GM18505 (cell line): Measurements from ENCODE around the gene CENPM.
A peak's percentile ranks its signal among the peaks of the same experiment; 100 is the strongest.

ENCODE experiments used
- ATAC-seq: cut with Tn5 transposase; IDR thresholded peaks from one replicate; pipeline ENCODE4 v1.9.1; 2021; ENCODE audit not compliant: unreplicated experiment
- POLR2A ChIP-seq: IDR thresholded peaks from 4 replicates; pipeline ENCODE4 v1.6.1; 2011; ENCODE audit warnings: borderline replicate concordance; ENCODE audit not compliant: insufficient read depth, insufficient read length; ENCODE audit errors: extremely low read depth

Gene CENPM

DNA sequence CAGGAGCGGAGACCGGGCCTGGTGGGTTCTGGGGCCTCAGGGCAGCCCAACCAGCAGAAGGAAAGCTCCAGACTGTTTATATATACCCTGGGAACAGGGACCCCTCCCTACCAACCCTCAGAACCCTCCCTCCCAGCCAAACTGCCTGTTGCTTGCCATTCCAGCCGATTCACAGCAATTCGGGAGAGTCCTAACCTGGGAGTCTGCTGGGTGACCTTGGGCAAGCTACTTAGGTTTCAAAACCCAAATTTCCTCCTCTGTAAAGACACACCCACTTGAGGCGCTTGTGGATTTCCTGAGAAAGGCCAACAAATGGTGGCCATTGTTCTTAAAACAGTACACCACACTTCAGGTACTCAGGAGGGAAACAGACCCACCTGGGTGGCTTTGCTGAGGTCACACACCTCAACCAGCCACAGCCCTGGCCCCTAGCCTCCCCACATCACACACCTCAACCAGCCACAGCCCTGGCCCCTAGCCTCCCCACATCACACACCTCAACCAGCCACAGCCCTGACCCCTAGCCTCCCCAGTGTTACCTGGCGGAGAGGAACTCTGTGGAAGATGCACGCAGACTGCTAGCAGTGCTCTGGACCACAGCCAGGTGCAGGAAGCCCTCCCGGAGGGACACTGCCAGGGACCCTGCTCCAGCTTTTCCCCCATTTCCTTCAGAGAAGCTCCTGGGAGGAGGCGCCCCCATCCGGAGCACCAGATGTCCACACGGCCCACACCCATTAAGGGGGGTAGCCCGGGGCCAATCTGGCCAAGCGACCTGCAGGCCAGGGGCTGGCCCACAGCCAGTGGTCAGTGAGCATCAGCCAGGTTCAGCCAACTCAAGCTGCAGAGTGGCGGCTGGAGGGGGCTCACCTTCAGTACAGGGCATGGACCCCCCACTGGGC lies 38.3 kb downstream of the CENPM start:
- ATAC-seq: no peak
- TF ChIP-seq POLR2A: no peak

DNA sequence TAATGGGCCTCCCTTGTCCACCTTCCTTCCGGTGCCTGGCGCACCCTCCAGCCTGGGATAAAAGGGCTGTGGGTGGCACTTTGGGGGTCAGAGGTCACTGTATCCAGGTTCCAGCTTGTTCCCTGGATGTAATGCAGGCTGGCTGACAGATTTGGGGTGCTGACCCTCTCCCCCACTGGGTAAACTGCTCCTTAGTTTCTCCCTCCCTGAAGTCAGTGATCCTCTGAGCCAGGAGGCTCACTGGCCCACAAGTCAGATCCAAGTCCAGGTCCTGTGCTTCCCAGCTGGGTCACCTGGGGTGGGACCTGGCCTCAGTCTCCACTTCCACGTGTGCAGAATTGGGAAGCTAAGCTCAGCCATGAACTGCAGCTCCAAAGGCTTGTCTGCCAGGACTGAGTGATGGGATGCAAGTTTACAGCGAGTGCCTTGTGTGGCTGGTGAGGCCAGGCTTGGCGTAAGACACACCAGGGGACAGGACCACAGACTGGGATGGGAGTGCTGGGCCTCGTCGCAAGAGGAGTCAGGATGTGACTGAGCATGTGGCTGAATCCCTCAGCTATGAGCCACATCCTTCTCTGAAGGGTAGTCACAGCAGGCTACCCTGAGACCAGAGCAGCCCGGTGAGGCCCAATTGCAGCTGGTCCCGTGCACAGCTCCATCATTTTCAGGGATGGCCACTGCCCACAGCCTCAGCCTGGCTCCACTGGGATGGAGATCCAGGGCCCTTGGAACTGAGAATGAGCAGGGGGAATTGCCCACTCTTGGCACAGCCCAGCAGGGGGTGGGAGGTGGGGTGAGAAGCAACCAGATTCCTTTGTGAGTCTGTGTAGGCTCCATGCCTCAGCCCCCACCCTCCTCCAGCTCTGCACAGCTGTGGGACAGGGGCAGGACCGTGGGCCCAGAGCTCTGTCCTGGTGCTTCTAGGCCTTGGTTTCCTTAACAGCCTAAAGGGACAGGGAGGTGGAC lies 39.2 kb downstream of the CENPM start:
- ATAC-seq: no peak
- TF ChIP-seq POLR2A: no peak

DNA sequence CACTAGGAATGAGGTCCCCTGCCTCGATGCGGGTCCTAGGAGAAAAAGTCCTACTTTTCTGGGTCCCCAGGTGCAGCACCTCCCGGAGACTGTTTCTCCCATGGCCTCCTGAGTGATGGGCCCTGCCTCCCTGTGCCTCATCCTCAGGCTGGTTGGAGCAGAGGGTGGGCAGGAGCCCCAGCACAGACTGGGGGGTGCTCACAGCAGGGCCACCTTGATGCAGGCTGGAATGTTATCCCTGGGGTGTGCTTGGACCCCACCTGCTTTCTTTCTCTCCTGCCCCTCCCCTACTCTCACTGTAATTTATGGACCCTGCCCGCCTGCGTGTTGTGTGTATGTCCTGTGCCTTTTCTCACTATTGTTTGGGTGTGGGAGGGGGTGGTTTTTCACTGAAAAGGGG lies 40.1 kb downstream of the CENPM start:
- no peak for TF ChIP-seq POLR2A
- ATAC-seq: no peak

DNA sequence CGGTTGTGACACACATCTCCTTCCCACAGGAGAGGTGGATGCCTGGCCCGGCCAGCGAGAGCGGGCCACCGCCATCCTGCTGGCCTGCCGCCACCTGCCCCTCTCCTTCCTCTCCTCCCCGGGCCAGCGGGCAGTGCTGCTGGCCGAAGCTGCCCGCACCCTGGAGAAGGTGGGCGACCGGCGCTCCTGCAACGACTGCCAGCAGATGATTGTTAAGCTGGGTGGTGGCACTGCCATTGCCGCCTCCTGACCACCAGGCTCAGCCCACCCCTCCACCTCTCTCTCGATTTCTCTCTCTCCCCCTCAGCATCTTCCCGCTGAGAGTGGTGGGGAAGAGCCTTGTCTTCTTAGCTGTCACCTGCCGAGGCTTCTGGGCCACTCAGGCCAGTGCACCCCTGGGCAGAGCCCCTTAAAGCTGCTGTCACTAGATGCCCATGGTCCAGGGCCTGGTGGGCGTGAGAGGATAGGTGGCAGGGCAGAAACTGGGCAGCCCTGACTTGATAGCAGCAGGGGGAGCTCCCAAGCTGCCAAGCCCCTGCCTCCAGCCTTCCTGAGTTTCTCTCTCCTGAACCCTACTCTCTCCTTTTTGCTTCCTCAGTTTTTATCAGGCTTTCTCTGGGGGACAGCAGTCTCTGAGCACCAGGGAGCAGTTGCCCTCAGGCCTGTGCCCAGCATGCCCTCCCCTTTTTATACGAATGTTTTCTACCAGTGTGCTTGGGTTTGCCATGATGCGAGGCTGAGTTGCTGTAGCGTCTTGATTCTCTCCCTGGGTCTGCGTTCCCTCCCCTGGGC lies 41.3 kb downstream of the CENPM start:
- ATAC-seq: no peak
- no peak for TF ChIP-seq POLR2A

DNA sequence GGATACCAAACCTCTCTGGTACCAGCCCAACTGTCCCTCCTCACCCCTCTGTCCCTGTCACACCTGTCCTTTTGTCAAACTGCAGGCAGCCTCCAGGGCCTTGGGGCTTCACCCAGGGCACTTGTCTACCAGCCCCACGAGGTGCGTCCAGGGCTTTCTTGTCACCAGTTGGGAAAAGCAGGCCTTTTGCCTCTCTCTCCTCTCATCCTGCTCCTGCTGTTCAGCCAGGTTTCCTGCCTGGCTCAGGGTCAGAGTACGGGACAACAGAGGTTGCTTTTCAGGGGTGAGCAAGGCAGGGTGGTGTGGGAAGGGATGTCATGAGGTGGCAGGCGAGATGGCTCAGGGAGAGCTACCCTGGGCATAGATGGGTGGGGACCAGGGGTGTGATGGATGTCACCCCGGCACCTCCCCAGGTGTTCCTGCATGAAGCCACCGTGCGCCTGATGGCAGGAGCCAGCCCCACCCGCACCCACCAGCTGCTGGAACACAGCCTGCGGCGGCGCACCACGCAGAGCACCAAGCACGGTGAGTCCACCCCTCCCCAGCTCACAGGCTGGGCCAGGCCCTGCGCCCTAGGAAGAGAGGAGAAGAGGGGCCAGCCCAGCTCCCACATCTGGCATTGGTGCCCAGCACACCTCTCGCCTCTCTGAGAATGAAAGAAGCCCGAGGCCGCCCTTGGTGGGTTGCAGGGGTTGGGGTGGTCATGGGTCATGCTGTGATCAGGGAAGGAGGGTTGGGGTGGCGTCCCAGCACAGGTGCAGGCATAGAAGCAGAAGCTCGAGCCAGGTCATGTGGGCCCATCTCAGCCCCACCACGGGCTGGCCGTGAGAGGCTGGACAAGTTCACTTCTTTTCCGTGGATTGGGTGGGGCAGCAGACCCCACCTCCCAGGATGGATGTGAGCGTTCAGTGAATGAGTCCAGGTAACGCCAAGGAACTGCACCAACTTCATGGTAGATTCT lies 42.2 kb downstream of the CENPM start:
- ATAC-seq: no peak

DNA sequence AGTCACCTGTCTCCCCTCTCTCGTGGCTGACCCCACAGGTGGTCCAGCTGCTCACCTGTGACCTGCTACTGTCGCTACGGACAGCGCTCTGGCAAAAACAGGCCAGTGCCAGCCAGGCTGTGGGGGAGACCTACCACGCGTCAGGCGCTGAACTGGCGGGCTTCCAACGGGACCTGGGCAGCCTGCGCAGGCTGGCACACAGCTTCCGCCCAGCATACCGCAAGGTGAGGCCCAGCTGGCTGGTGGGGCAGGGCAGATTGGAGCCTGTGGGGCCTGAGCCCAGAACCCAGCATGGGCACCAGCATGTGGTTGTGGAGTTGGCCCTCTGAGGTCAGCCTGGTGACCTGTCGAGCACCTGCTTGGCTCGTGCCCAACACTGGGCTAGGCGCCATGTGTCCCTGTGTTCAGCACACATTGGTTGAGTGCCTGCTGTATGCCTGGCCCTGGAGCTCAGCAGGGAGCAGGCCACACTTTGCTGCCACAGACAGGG lies 44.0 kb downstream of the CENPM start:
- no peak for ATAC-seq
- TF ChIP-seq POLR2A: no peak

More for the DNA sequence above, 42.2 kb downstream of the CENPM start:
- peak; percentile 34 for TF ChIP-seq POLR2A

DNA sequence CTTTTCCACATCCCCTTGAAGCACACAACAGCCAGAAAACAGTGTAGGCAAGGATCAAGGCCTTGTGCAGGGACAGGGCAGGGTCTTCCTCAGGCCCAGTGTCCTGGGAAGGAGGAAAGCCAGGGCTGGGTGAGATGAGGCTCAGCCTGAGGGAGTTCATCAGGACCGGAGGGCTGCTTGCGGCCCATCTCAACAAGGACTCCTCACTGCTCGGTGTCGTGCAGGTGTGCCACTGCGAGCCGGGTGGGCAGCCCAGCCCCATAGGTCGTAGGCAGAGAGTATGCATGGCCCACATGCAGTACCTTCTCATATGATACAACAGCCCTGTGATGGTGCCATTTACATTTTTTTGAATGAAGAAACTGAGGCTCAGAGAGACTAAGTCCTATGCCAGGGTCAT lies 44.9 kb downstream of the CENPM start:
- ATAC-seq: no peak
- TF ChIP-seq POLR2A: peak; percentile 37

DNA sequence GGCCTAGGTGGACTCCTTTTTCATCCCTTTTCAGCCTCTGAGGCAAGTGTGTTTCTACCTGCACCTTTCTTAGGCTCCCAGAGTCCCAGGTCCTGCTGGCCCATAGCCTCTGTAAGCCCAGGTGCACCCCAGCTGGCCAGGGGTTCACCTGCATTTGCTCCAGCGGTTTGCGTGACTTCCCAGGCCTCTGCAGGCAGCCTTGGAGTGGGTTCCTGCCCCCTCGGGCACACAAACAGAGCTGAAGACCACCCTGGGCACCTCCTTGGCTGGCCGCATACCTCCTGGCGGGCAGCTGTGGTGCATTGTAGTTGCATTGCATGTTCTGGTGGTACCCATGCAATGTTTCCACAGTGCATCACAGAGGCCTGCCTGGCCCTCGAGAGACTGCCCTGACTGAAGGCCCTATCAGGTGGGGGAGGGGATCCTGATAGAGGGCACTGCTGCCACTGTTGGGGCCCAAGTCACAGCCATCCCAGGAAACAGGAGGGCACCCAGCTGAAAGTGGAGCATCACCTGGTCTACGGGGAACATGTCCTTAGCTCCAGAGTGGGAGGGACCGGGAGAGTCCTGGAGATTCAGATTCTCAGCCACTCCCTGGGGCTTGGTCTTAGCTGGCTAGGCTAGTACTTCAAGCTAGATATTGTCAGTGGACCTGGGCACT lies 46.2 kb downstream of the CENPM start:
- ATAC-seq: no peak
- no peak for TF ChIP-seq POLR2A

DNA sequence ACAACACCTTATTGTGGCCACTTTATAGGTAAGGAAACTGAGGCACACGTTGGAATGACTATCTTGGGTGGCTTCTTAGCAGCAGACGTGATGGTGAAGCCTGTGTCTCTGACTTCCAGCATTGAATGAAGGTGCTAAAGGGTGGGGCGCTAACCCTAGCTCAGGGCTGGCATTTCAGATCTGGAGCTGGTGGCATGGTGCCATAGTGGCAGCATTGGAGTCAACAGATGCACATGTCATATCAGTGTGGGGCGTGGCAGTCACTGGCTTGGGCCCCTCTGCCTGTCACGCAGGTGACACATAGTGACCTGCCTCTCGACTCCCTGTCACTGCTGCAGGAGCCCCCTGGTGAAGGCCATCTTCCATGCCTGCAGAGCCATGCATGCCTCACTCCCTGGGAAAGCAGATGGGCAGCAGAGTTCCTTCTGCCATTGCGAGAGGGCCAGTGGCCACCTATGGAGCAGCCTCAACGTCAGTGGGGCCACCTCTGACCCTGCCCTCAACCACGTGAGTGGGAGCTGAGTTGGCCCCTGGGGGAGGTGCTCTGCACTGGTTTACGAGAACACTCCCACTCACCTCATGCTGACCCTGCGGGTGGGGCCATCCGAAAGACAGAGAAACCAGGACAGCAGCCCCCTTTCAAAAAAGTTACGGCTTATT lies 46.8 kb downstream of the CENPM start:
- ATAC-seq: no peak

DNA sequence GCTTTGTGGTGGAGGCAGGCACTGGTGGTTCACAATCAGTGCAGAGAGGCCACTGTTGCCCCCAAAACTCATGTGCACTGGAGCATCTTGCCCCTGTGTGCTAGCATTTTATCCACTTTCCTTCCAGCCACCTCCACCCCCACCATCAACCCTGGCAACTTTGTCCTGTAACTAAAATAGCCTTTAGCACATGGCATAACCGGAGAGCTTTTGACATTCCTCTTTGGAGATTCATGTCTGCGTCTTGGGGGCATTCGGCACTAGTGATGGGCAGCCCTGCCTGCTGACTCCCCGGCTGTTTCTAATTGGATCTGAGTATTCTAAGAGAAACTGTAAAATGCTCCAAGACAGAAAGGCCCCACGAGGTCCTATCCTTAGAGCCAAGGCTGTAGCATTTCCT lies 47.8 kb downstream of the CENPM start:
- TF ChIP-seq POLR2A: no peak
- ATAC-seq: no peak

More for the DNA sequence above, 46.8 kb downstream of the CENPM start:
- no peak for TF ChIP-seq POLR2A

DNA sequence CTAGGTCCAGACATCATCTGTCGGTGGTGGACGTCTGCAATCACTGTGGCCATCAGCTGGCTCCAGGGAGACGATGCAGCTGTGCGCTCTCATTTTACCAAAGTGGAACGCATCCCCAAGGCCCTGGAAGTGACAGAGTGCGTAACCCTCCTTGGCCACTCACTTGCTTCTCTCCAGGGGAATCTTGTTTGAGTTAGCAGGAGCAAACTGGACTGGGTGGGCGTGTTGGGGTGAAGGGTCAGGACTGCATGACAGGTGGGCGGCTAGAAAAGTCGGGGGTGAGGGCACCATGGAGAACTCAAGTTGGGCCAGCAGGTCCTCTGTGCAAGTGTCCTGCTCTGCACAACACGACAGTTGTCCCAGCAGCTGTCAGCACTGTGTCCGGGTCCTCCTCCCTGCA lies 48.3 kb downstream of the CENPM start:
- ATAC-seq: no peak
- no peak for TF ChIP-seq POLR2A
